AG09309 (cell line): Measurements from ENCODE around the gene TMCO4.

ENCODE experiments used
- DNase-seq: peaks from one replicate; pipeline ENCODE4 v3.0.0-alpha.2; 2010; ENCODE audit warnings: low read depth
- H3K4me3 ChIP-seq: 2 replicates; pipeline ENCODE4 v1.5.1; 2011; ENCODE audit warnings: mild to moderate bottlenecking, low read depth, low read length, moderate library complexity; ENCODE audit not compliant: control insufficient read depth
- CTCF ChIP-seq: IDR thresholded peaks from 2 replicates; pipeline ENCODE4 v1.5.1; 2011; ENCODE audit warnings: mild to moderate bottlenecking, low read depth, low read length, inconsistent platforms; ENCODE audit not compliant: insufficient read depth, control insufficient read depth; ENCODE audit errors: missing control alignments

TMCO4 gene

GRCh38 chr1:19704247-19705113 is 95.2 kb downstream of the TMCO4 start:
- no peak overlapping the region for H3K4me3 ChIP-seq
- peak; percentile 28 for DNase-seq
- peak; percentile 96 for TF ChIP-seq CTCF

GRCh38 chr1:19703280-19703679 is 96.4 kb downstream of the TMCO4 start:
- no peak overlapping the region for H3K4me3 ChIP-seq

GRCh38 chr1:19700079-19700777 is 99.5 kb downstream of the TMCO4 start:
- no peak overlapping the region for H3K4me3 ChIP-seq
- no peak for DNase-seq
- no peak for TF ChIP-seq CTCF

More at GRCh38 chr1:19703280-19703679, 96.4 kb downstream of the TMCO4 start:
- TF ChIP-seq CTCF = no peak
- no peak for DNase-seq

GRCh38 chr1:19698181-19698580 is 101.5 kb downstream of the TMCO4 start:
- no peak overlapping the region for H3K4me3 ChIP-seq
- TF ChIP-seq CTCF = no peak
- DNase-seq = no peak

GRCh38 chr1:19696820-19697219 is 102.9 kb downstream of the TMCO4 start:
- DNase-seq = no peak
- H3K4me3 ChIP-seq = no peak overlapping the region
- TF ChIP-seq CTCF = no peak

- H3K4me3 ChIP-seq = no peak overlapping the region
- DNase-seq = no peak
- TF ChIP-seq CTCF = no peak
These were observed 103.9 kb downstream of the TMCO4 start for GRCh38 chr1:19695772-19696171.
